GM19043 (cell line): ENCODE data around the gene TULP3.
"Not testable (repeated sequence)": the region's sequence is repeated elsewhere in the genome, so short reads cannot be mapped to it uniquely, and the experiment has no call there.

Experiments
- ATAC-seq: cut with Tn5 transposase; IDR thresholded peaks from one replicate; pipeline ENCODE4 v1.9.1; 2021; ENCODE audit warnings: low read depth; ENCODE audit not compliant: unreplicated experiment

TULP3 gene, protein sequence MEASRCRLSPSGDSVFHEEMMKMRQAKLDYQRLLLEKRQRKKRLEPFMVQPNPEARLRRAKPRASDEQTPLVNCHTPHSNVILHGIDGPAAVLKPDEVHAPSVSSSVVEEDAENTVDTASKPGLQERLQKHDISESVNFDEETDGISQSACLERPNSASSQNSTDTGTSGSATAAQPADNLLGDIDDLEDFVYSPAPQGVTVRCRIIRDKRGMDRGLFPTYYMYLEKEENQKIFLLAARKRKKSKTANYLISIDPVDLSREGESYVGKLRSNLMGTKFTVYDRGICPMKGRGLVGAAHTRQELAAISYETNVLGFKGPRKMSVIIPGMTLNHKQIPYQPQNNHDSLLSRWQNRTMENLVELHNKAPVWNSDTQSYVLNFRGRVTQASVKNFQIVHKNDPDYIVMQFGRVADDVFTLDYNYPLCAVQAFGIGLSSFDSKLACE

GRCh38 chr12:2890388-2891239, at the start of gene TULP3:
Gene TULP3 (plus strand): TSS chr12:2890891. CDS start chr12:2890948, 57 bp downstream.
- peak; percentile 98 for ATAC-seq

- ATAC-seq = no peak
Observed at GRCh38 chr12:2841056-2841650, 49.5 kb upstream of the TULP3 start.

DNA sequence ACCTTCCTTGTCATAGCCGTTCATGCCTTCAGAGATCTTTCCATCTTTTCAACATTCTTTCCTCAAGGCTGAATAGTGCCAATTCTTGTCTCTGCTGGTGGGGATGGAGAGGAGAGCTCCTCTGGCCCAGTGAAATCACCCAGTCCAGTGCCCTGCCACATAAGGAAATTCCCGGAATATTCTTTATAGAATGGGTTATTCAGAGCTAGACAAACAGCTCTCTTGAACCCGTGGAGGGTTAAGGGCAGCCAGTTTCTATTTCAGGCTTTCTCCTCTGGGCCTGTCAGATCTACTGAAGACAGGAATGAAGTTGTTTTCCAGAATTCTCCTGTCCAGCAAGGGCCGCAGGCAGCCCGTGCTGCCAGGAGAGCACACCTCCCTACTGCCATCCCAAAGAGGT, 47.7 kb upstream of the TULP3 start:
- ATAC-seq = no peak

DNA sequence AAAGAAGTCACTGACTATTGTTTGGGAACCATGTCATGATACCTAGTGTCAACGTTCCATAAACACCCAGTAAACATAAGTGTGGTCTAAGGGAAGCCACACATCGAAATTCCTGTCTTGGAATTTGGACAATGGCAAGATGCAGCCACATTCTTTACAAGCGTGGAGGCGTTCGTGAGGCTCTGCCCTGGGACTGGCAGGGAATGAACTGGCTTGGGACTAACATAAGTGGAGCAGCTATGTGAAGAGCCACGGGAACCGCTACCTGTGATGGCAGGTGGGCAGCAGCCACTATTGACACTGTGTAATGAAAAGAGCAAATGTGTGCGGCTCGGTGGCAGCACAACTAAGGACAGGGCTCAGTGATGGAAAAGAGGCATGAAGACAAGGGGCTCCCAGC, 45.9 kb upstream of the TULP3 start:
- ATAC-seq = no peak

DNA sequence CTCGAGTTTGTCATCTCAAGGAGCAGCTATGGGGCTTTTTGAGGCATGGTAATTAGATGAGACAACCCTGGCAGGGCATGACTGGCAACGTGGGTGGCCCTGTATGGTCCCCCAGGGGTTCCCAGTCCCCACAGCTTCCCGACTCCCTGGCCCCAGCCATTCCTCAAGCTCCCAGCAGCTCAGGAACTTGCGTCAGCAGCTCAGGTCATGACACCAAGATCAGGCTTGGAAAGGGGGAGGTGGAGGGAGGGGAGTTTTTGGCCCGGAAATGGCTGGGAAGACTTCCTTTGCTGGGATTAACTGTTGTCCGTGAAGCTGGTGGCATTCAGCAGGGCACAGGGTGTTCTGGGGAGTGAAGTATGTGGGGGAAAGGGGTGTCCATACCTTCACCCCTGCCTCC, 45.4 kb upstream of the TULP3 start:
- no peak for ATAC-seq

DNA sequence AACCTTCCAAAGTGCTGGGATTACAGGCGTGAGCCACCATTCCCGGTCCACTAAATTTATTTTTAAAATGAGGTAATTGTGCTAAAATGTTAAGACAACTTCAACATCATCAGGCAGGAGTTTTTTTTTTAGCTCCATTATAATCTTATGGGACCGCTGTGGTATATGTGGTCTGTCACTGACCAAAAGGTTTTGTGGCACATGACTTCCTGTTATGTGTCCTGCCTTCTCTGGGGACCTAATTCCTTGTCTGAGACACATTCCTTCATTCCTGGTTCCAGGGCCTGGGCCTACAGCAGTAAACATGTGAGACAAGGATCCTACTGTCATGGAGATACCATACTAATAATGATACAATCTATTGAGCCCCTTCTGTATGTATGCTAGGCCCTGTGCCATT, 38.8 kb upstream of the TULP3 start:
- ATAC-seq = no peak

- no peak for ATAC-seq
Observed at GRCh38 chr12:2853626-2854025, 37.1 kb upstream of the TULP3 start.

GRCh38 chr12:2854669-2855453, 35.8 kb upstream of the TULP3 start:
- ATAC-seq = no peak

DNA sequence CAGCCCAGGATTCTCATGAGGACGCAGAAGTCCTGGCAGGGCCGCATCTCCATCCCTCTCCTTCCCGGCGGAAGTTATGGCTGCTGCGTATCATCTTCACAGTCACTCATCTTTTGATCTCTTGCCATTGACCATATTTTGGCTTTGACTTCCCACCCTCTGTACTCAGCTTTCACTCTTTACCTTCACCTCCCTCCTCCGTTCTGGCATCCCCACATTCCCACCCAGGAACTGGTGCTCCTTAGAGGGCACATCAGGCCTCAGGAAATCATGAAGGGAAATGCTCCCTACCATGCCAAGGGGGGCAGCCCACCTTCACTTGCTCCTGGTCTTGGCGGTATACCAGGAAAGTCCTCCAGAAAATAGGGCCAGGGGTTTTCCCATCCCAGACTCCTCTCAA, 35.1 kb upstream of the TULP3 start:
- ATAC-seq = no peak

GRCh38 chr12:2856051-2856450, 34.6 kb upstream of the TULP3 start:
- no peak for ATAC-seq

DNA sequence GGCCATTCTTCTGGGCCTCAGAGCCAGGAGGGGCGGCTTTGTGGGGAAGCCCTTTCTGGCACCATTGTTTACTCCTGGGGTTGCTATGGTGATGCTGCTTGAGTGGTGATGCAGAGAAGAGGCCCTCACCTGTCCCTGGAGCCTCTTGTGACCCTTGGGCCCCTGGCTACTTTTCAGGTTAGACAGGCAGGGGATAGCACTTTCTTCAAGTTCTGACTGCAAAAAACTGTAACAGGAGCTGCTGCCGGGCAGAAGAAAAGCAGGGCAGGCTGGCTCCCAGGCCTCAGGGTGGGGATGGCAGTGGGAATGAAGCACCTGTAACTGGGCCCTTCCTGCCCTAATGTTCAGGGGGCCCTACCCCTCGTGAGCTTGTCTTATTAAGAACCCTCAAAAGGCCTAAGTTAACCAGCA, 33.7 kb upstream of the TULP3 start, which contains the start of gene TEX52:
TEX52 (minus strand) TSS at position 19 of the 411 bp plus-strand sequence; CDS start at position 6, 13 bp downstream.
- no peak for ATAC-seq

DNA sequence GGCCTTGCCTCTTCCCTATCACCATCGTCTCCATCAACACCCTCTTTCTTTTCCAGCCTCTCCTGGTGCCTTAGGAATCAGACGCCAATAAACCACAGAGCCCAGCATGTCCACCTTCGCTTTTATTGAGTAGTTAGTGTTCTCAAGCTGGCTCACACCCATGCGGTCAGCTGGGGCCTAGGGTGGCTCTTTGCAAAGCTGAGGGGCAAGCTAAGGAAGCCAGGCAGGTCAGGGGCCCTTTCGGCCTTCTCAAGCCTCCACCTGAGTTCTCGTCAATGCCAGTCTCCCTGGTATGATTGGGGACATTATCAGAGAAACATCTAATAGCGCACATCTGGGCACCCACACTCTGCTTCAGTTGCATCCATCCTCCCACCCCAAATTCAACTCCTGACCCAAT, 33.1 kb upstream of the TULP3 start:
- ATAC-seq = no peak

DNA sequence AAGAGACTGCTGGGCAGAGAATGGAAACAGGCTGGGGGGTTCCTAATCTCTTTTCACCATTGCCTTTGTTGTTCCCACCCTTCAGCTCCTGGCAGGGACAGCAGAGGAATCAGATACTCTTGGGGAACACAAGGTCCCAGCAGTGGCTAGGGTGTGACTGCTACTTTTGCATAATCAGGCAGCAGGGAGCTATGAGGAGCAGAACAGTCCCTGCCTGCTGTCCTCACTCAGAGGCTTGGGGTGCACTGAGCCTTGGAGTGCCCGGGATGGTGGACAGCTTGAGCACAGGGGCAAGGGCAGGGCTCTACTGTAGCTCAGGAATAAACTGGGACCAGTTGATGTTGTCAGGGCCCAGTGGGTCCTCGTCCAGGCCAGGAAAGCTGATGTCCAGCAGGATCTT, 32.4 kb upstream of the TULP3 start:
- no peak for ATAC-seq

DNA sequence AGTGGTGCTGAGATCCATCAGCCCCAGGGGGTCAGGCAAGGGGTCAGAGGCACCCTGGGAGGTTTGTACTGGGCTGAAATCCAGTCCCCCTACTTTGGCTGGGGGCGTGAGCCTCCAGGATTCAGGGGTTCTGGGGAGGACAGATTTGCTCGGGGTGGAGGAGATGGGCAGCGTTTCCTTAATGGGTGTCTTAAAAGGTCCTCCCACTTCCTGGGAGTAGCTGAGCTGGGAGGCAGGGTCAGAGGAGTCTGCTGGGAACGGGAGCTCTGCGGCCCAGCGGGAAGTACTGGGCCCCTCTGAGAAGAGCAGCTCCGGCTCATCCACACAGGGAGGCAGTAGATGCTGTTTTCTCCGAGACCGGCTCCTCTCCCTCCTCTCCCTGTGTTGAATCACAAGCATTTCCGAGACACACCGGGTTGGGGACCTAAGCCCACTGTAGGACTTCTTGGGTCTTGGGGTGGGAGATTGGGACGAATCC, 31.7 kb upstream of the TULP3 start:
- no peak for ATAC-seq

- no peak for ATAC-seq
Observed at GRCh38 chr12:2860170-2860569, 30.5 kb upstream of the TULP3 start.

DNA sequence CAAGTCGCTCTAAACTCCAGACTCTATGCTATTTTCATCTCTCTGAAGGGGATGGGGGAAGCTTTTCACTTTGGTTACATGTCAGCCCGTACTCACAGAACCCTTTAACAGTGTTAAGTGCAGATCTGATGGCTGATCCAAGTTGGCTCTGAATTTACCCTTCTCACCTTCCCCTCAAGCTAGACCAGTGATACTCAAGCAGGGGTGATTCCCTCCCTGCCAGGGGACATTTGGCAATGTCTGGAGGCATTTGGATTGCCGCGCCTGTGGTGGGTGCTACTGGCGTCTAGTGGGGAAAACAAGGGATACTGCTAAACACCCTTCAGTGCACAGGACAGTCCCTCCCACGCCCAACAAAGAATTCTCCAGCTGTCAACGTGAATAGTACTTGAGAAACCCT, 27.8 kb upstream of the TULP3 start:
- no peak for ATAC-seq

- ATAC-seq = not testable (repeated sequence)
Observed at GRCh38 chr12:2863402-2863801, 27.3 kb upstream of the TULP3 start.

DNA sequence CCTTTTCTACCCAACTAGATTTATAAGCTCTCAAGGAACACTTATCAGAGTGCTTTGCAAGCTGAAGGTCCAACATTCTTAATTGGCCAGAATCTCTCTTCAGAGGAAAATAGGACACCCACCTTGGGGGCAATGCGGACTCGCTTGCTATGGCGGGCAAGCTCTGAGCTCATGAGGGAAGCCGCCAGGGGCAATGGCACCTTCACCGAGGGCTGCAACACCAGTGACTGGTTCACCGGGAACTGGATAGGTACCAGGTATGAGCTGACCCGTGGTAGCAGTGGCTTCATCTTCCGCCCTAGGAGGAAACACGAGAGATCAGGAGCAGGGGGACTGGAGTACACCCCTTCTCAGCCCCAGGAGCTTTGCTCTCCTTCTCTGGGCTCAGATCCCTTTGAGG, 26.5 kb upstream of the TULP3 start:
- ATAC-seq = no peak

DNA sequence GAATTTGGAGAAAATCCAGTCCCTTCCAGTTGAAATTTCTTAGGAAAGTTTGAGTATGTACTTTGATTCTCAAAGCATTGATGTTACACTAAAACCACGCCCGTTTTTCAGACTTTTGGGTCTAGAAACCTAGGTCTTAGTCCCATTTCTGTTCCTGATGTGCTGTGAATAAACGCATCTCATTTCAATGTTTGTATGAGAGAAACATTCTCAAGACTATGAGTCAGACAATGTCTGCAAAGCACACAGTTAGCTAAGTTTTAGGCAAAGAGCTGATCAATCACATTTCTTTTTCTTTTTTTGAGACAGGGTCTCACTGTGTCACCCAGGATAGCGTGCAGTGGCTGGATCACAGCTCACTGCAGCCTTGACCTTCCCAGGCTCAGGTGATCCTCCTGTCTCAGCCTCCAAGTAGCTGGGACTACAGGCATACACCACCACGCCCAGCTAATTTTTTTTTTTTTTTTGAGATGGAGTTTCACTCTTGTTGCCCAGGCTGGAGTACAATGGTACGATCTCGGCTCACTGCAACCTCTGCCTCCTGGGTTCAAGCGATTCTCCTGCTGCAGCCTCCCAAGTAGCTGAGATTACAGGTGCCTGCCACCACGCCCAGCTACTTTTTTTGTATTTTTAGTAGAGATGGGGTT, 21.6 kb upstream of the TULP3 start:
- not testable (repeated sequence) for ATAC-seq
